Body of pancreas (tissue), 4 donors: ENCODE measurements around the gene TNFSF15. TPM values are rescaled to one million over a fixed set of nuclear protein-coding genes. Genes with fewer than 3 reads are reported as not detected.
"Not testable (repeated sequence)": the region's sequence is repeated elsewhere in the genome, so short reads cannot be mapped to it uniquely, and the experiment has no call there.

ENCODE experiments used
- ATAC-seq: fragments of 150-250 bp; one replicate; pipeline ENCODE4 v1.9.1; 2016
- DNase-seq, 4 donors: peaks; one replicate each; pipeline ENCODE4 v3.0.0-alpha.2; 2019
- H3K27ac ChIP-seq, 4 donors: fragments of 200-600 bp; sonication (generic); 1 replicate in 3 of 4; 2 replicates in 1 of 4; pipeline versions ENCODE4 v1.5.1 to v1.6.1; 2016 to 2019; ENCODE audit warnings: mild to moderate bottlenecking in 1 of 4, mixed read lengths in 1 of 4, moderate library complexity in 1 of 4
- H3K27me3 ChIP-seq, 2 donors: fragments of 200-600 bp; sonication (generic); one replicate each; pipeline ENCODE4 v1.6.0; 2016; ENCODE audit warnings: mild to moderate bottlenecking in 1 of 2
- H3K36me3 ChIP-seq, 2 donors: fragments of 200-600 bp; sonication (generic); replicated peaks in 1 of 2; 2 replicates each; pipeline ENCODE4 v1.5.1; 2016; ENCODE audit warnings: low read depth in 2 of 2; ENCODE audit not compliant: insufficient read depth in 1 of 2
- H3K4me1 ChIP-seq: fragments of 200-600 bp; sonication (generic); one replicate; pipeline ENCODE4 v1.6.0; 2016
- H3K4me3 ChIP-seq, 2 donors: fragments of 200-600 bp; sonication (generic); 1 replicate in 1 of 2; 2 replicates in 1 of 2; pipeline ENCODE4 v1.5.1; 2016 to 2019
- H3K9me3 ChIP-seq, 3 donors: fragments of 200-600 bp; sonication (generic); 1 replicate in 2 of 3; 2 replicates in 1 of 3; pipeline ENCODE4 v1.5.1; 2016
- POLR2A ChIP-seq, 3 donors: fragments of 450-650 bp; IDR thresholded peaks; one replicate each; pipeline ENCODE4 v1.6.1; 2016; ENCODE audit warnings: antibody characterized with exemption in 3 of 3, mild to moderate bottlenecking in 2 of 3
- WGBS, 2 donors: methylation state at CpG; one replicate each; pipeline ENCODE4 v1.1.5; 2017; 5-methylcytosine and 5-hydroxymethylcytosine counted together
- intact Hi-C: fragments of 100-400 bp; cut with DNase I; formaldehyde crosslinking; loops from one replicate; pipeline ENCODE4 v1.15.1; 2023
- total RNA-seq, 2 donors: library from RNA; depleted of rRNA; stranded (reverse); fragments of >200 nt; gene quantifications; one replicate each; pipeline ENCODE4 v1.1.0, GENCODE V29; 2016
- TF ChIP-seq, protein P1 (sequence below), 7 experiments: fragments of 450-650 bp in 4 of 7; fragments of 200-600 bp in 3 of 7; sonication (generic) in 3 of 7; IDR thresholded peaks; one replicate each; pipeline ENCODE4 v1.5.1; 2016 to 2019; ENCODE audit warnings: antibody characterized with exemption in 7 of 7

TNFSF15 gene
- total RNA-seq, 2 donors from 2014 or later: 0.26 TPM; not detected in 1

DNA sequence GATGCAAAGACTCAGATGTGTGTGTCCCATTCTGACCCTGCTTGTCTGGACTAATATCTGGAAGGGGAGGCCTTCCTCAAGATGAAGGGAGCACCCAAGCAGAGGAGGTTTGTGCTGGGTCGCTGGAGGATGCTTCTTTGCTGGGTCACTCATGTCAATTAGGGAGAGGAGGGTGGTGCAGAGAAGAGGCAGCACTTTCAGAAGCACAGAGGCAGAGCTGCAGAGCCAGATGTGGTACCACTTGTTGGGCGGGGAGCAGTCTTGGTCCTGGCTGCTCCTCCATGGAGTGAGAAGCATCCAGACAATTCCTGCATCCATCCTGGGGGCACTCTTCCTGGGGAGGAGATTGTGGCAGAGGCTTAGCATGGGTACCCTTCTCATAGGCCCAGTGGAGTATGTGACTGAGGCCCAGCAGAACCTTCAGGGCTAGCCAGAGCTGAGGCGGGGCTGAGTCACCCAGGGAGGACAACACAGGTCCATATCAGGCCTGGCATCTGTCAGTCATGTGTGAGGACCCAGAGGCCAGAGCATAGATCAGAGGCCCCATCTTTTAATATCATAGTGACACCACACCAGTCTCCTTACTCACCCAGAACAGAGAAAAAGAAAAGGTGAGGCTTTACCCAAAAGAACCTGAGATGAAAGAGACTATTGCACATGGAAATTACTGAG is 59.8 kb downstream of the TNFSF15 start:
- no peak overlapping the region for H3K4me3 ChIP-seq
- H3K4me1 ChIP-seq: no peaks in the 10 kb centered on the region
- H3K36me3 ChIP-seq: no peaks in the 10 kb centered on the region
- intact Hi-C loops: no loop called here
- no peak overlapping the region for H3K27ac ChIP-seq
- no peak for TF ChIP-seq POLR2A (IDR thresholded peaks at IDR 0.05)
- TF ChIP-seq, protein P1, sequence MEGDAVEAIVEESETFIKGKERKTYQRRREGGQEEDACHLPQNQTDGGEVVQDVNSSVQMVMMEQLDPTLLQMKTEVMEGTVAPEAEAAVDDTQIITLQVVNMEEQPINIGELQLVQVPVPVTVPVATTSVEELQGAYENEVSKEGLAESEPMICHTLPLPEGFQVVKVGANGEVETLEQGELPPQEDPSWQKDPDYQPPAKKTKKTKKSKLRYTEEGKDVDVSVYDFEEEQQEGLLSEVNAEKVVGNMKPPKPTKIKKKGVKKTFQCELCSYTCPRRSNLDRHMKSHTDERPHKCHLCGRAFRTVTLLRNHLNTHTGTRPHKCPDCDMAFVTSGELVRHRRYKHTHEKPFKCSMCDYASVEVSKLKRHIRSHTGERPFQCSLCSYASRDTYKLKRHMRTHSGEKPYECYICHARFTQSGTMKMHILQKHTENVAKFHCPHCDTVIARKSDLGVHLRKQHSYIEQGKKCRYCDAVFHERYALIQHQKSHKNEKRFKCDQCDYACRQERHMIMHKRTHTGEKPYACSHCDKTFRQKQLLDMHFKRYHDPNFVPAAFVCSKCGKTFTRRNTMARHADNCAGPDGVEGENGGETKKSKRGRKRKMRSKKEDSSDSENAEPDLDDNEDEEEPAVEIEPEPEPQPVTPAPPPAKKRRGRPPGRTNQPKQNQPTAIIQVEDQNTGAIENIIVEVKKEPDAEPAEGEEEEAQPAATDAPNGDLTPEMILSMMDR (IDR thresholded peaks at IDR 0.05): no peak
- H3K9me3 ChIP-seq: no peaks in the 10 kb centered on the region
- no peak for ATAC-seq
- WGBS, 2 donors: 71 to 87% methylated on average over 2 to 3 of the region's 3 CpGs
- DNase-seq: no peak
- H3K27me3 ChIP-seq: no peaks in the 10 kb centered on the region

DNA sequence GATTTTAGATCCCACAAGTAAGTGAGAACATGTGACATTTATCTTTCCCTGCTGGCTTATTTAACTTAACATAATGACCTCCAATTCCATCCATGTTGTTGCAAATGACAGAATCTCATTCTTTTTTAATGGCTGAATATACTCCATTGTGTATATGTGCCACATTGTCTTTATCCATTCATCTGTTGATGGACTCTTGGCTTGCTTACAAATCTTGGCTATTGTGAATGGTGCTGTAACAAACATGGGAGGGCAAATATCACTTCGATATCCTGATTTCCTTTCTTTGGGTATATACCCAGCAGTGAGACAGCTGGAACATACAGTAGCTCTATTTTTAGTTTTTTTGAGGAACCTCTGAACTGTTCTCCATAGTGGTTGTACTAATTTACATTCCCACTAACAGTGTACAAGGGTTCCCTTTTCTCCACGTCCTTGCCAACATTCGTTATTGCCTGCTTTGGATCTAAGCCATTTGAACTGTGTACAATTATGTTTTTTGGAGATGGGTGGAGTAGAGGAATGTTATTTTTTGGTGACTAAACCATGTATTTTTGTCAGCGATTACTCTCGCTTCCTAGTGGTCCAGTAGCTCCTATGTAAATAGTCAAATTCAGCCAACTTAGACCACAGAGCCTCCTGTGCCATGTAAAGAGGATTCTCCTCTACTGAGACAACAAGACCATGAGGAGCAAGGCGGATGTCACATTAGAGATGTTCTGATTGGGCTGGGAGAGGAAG is 60.6 kb downstream of the TNFSF15 start:
- WGBS, 2 donors: 54 to 73% methylated on average over 6 of the region's 6 CpGs
- H3K9me3 ChIP-seq: no peaks in the 10 kb centered on the region
- ATAC-seq (no peak), DNase-seq (no peak)
- H3K36me3 ChIP-seq: no peaks in the 10 kb centered on the region
- TF ChIP-seq POLR2A (IDR thresholded peaks at IDR 0.05): no peak
- H3K4me1 ChIP-seq: no peaks in the 10 kb centered on the region
- intact Hi-C loops: no loop called here
- H3K4me3 ChIP-seq: no peak overlapping the region
- no peaks in the 10 kb centered on the region for H3K27me3 ChIP-seq
- H3K27ac ChIP-seq: no peak overlapping the region

DNA sequence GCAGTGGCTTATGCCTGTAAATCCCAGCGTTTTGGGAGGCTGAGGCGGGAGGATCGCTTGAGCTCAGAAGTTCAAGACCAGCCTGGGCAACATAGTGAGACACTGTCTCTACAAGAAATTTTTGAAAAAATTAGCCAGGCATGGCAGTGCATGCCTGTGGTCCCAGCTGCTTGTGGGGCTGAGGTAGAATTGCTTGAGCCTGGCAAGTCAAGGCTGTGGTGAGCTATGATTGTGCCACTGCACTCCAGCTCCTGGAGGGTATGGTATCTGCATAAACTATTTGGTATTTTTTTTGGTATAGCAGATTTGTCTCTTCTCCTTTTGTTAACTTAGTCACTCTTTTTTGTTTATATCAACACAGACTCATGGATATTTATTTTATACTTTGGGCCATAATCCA is 62.4 kb downstream of the TNFSF15 start:
- no peaks in the 10 kb centered on the region for H3K4me1 ChIP-seq
- no peaks in the 10 kb centered on the region for H3K9me3 ChIP-seq
- H3K4me3 ChIP-seq: no peak overlapping the region
- WGBS, 2 donors: 86 to 95% methylated on average over 3 of the region's 3 CpGs
- no peak overlapping the region for H3K27ac ChIP-seq
- intact Hi-C loops: no loop called here
- H3K36me3 ChIP-seq: no peaks in the 10 kb centered on the region
- DNase-seq (no peak), ATAC-seq (no peak)
- TF ChIP-seq, protein P1 (IDR thresholded peaks at IDR 0.05): no peak
- no peak for TF ChIP-seq POLR2A (IDR thresholded peaks at IDR 0.05)
- no peaks in the 10 kb centered on the region for H3K27me3 ChIP-seq

DNA sequence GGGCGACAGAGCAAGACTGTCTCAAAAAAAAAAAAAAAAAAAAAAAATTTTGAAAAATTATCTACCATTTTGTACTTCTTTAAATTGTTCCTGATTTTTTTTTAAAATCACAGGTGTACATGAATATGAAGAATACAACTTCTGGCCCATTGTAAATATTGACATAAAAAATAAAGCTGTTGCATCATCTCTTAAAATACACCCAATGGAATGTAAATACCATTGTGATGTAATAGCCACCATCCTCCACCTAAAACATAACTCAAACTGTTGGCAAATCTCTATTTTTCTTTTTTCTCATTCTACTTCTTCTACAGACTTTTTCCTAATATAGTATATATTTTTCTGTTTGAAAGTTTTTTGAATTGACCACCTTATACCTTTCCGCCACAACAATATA is 62.9 kb downstream of the TNFSF15 start:
- Histone ChIP-seq H3K4me3 (no peak overlapping the region), H3K4me1 (no peaks in the 10 kb centered on the region), H3K27ac (no peak overlapping the region), H3K27me3 (no peaks in the 10 kb centered on the region), H3K36me3 (no peaks in the 10 kb centered on the region), H3K9me3 (no peaks in the 10 kb centered on the region)
- intact Hi-C loops: no loop called here
- TF ChIP-seq POLR2A (IDR thresholded peaks at IDR 0.05): no peak
- TF ChIP-seq, protein P1 (IDR thresholded peaks at IDR 0.05): no peak
- 86 to 92% methylated on average over 2 of the region's 2 CpGs for WGBS, 2 donors
- DNase-seq (no peak), ATAC-seq (no peak)

DNA sequence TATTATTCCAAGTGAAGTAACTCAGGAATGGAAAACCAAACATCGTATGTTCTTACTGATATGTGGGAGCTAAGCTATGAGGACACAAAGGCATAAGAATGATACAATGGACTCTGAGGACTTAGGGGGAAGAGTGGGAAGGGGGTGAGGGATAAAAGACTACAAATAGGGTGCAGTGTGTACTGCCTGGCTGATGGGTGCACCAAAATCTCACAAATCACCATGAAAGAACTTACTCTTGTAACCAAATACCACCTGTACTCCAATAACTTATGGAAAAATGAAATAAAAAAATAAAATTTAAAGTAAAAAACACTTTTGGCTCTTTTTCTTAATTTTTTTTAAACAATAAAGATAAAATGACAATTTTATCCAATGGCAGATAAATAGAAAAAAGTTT is 64.3 kb downstream of the TNFSF15 start:
- 70 to 73% methylated on average over 1 of the region's 1 CpG for WGBS, 2 donors
- not testable (repeated sequence) for H3K36me3 ChIP-seq

More for the DNA sequence above, 64.3 kb downstream of the TNFSF15 start:
- ATAC-seq, DNase-seq, H3K4me1 ChIP-seq, H3K9me3 ChIP-seq, H3K4me3 ChIP-seq, intact Hi-C loops, H3K27ac ChIP-seq, H3K27me3 ChIP-seq: not testable (repeated sequence)
